Fibroblast of gingiva (primary cell): ENCODE measurements around the gene TNN.

Source experiments
- DNase-seq: peaks from one replicate; pipeline ENCODE4 v3.0.0-alpha.2; 2011; ENCODE audit warnings: low read depth

Gene TNN

DNA sequence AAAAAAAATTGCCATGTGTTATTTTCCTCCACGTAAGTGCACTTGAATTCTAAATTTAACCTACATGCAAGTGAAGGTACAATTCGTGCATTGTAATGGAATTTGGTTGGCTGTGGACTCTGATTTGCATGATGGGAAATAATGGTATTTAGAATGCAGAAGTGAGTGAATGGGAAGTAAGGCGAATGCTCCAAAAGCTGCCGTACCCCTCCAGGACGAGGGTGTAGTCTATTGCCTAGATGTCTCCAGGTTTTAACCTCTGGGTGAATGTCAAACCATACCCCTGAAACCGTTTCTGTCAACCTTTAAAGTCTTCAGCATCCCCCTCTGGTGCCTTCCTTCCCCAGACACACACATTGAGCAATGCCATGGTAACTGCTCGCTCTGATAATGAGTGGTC, 80.4 kb downstream of the TNN start:
- DNase-seq = no peak

- peak; percentile 3 for DNase-seq
Measured at GRCh38 chr1:175150596-175151319, 83.1 kb downstream of the TNN start.

GRCh38 chr1:175152006-175152652, 84.5 kb downstream of the TNN start:
- no peak for DNase-seq

DNA sequence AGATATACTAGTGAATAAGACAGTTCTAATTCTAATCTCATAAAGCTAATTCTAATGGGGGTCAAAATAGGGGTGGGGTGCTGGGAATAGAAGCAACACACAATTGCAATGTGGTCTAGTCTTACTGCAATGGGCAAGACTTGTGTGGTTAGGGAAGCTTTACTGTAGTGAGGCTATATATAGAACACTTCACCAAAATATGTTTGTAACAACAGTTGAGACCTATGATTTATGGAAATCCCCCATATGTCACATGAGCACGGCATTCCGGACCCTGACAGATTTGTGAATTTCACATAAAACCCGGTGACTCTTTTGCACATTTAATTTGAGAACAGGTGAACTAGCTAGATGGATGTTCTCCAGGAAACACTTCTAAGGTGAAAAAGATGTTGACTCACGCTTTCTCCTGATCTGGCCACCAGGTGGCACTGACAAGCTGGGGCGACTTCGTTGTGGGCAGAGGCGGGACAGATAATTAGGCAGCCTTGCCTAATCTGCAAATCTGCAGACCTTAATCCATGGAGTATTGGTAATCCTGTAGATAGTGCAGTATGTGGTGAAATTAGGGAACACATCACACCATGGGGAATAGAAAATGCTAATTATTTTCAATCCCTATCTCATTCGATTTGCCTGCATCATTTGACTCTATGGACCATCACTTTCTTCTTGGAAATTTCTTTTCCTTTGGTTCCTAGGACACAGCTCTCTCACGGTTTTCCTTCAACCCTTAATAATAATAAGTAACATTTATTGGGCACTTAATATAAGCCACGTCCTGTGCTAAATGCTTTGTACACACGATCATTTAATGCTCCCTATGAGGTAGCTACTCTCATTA, 87.2 kb downstream of the TNN start:
- peak; percentile 17 for DNase-seq

GRCh38 chr1:175155473-175155856, 87.8 kb downstream of the TNN start:
- no peak for DNase-seq

DNA sequence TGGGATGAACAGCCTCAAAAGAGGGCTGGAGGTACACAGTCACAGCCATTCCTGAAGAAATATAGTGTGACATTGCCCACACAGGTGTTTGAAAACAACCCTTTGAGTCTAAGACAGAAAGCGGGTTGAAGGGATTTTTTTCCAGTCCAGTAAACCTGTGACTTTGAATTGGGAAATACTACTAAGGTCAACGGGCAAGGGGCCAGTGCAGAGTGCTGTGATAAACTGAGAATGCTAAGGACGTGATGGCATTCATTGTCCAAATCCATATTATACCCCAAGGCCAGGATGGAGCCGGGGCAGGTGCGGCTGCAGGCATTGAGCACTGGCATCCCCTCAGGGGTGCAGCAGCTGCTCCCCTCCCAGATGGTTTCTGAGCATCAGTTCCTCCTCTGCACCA, 88.3 kb downstream of the TNN start:
- DNase-seq = no peak

GRCh38 chr1:175157200-175157599, 89.6 kb downstream of the TNN start:
- DNase-seq = no peak

DNA sequence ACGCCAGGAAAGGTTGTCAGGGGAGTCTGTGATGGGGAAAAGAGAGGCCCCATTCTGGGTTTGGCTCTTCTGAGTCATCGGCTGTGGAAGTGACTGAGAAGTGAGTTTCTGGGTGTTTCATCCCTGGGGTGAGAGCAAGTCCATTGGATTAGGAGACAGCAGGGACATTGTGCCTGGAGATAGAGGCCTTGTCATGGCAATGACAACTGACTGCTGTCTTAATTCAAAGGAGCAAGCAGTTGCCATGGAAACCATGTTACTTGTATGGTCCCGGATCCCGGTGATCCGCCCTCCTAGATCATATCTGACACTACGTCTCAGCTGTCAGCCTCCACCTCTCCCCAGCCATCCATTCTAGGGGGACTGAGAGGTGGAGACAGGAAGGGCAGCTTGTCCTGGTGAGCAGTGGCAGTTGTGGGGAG, 90.5 kb downstream of the TNN start:
- DNase-seq = no peak

DNA sequence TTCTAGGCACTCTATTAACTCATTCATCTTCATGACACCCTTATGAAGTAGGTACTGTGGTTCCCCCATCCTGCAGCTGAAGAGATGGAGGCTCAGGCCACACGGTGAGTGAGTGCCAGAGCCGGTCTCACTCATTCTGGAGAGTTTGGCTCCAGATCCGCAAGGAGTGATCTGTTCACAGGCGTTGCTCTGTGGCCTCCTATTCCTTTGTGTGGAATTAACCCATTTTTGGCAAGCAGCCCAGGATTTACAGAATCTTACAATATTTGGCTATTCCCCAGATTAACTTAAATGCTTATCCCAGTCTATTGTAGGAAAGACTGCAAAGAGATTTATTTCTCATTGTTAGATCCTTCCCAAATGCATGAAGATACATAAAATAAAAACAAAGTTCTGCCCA, 95.3 kb downstream of the TNN start:
- no peak for DNase-seq

DNA sequence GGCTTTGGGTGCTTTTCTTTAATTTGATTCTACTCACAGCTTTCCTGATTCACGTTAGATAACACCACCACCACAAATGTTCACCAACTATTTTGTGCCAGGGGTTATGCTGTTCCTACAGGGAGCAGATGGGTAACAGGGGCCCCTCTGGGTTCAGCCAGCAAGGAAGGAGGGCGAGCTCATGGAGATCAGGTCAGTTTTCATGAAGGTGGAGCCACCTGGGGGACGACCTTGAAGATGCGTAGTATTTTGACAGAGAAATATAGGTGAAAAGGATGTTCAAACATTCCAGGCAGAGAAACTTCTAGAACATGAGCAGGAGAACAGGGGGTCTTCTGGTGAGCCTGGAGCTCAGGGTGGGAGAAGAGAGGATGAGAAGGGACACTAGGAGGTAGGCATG, 96.1 kb downstream of the TNN start:
- no peak for DNase-seq

- DNase-seq = no peak
Measured at GRCh38 chr1:175164751-175165150, 97.1 kb downstream of the TNN start.

GRCh38 chr1:175166746-175167145, 99.1 kb downstream of the TNN start:
- no peak for DNase-seq

- DNase-seq = no peak
Measured at GRCh38 chr1:175167861-175168260, 100.2 kb downstream of the TNN start.

- DNase-seq = no peak
Measured at GRCh38 chr1:175168782-175169181, 101.1 kb downstream of the TNN start.

GRCh38 chr1:175169286-175170018, 101.8 kb downstream of the TNN start:
- DNase-seq = no peak

- no peak for DNase-seq
Measured at GRCh38 chr1:175171036-175171913, 103.6 kb downstream of the TNN start.

DNA sequence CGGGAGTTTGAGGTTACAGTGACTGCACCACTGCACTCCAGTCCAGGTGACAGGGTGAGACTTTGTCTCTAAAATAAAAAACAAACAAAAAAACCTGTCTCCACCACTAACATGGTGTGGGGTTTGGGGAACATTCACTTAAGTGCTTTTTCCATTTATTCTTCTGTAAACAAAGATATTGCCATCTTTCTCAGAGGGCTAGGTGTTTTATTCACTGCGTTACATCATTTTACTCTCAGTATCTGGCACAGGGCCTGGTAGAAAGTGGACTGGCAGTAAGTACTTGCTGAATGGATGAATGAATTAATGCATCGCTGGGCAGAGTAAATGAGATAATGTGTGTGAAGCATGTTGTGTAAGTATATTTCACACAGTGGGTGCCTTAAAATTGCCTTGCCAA, 104.9 kb downstream of the TNN start:
- DNase-seq = no peak

DNA sequence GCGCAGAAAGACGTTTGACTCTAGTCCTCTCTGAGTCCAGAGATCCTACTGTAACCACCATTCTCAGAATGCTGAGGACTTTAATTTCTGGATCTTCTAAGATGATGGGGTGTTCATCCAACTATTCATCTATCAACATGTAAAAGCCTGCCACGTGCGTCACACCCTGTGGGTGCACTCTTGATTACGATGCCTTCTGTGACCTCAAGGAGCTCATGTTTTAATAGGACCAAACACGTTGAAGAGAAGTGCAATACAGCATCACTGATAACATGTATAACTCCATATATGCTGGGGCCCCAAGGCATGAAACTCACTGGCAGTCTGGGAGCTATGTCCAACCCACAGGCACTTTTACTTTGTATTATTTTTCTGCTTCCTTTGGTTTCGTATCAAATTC, 105.9 kb downstream of the TNN start:
- no peak for DNase-seq

DNA sequence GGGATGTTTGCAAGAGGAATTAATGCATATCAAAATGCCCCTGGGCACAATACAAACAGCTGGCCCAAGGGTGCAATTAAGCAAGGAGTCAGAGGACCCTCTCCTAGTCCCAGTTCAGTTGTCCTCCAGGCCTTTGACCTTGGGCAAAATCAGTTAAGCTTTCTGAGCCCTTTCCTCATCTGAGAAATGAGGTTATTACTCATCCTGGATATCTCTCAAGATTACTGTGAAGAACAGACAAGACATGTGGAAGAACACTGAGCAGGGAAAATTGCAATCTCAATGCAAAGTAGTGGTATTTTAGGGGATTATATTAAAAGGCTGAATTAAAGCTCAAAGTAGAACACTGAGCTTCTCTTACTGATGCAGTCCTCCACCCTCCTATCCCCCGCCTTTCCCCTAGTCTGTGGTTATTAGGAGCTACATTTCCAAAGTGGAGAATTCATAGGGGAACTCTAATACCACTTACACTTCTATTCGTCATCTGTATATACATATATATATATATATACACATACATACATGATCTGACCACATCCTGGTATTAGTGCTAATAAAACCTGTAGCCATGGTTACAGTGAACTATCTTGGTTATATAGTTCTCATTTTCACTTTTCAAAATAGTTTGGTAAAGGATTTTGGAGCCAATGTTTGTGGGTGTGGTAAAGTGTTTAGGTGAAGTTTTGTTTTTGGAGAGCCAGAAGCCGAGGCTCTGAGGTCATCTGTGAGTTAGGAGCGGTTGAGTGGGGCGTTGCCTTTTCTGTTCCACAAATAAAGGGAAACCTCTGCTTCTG, 106.9 kb downstream of the TNN start:
- DNase-seq = no peak

DNA sequence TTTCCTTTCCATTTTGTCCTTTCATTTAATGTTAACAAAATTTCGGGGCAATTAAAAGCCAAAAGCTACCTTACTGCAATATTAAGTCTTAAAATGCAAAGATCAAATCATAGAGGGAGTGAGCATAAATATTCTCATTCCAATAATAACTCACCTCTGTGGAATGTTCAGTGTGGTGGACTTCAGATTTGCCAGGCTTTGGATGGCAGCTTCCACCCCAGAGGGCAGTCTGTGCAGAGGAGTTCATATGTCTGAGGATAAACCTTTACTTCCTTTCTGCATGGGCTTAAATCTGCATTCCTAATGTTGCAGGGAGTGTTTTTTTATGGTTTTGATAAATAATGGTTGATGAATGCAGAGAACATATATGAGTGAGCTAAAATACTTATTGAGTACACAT, 108.6 kb downstream of the TNN start:
- no peak for DNase-seq

DNA sequence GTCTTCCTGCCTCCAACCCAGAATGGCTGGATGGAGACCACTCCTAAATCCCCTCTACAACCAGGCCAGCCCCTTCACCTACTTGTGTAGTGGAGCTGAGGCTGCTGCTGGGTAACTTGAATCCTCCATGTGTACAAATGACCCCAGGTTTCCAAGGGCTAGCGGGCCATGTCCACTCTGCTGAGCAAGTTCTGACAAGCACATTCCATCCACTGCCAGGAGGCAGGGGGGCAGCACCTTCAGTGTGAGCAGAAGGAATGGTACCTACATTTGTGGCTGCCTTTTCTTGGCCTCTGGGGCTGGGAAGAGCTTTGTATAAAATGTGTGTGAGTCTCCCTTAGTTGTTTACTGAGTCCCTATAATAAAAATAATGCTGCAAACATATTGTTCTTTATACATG, 110.4 kb downstream of the TNN start:
- DNase-seq = no peak
